ENCODE measurements around the gene CCL20. TPM values are rescaled to one million over a fixed set of nuclear protein-coding genes. Genes with fewer than 3 reads are reported as not detected.
A peak's percentile ranks its signal among the peaks of the same experiment; 100 is the strongest.
"Not testable (repeated sequence)": the region's sequence is repeated elsewhere in the genome, so short reads cannot be mapped to it uniquely, and the experiment has no call there.

CCL20 gene
- total RNA-seq, result 2.1 TPM
- long read RNA-seq, result 0 reads

GRCh38 chr2:227813562-227814353 lies at the start of gene CCL20:
TSS of gene CCL20 (plus strand) at chr2:227813842. CDS start at chr2:227813912, 70 bp downstream.
- no peak for DNase-seq (ENCODE audit: low spot score)

- DNase-seq (ENCODE audit: low spot score), result no peak
Measured at GRCh38 chr2:227765788-227766372, 47.8 kb upstream of the CCL20 start.

- peak; percentile 90 for DNase-seq (ENCODE audit: low spot score)
Measured at GRCh38 chr2:227766373-227766883, 47.2 kb upstream of the CCL20 start.

GRCh38 chr2:227767830-227768229 lies 45.8 kb upstream of the CCL20 start:
- no peak for DNase-seq (ENCODE audit: low spot score)

- no peak for DNase-seq (ENCODE audit: low spot score)
Measured at GRCh38 chr2:227772197-227772661, 41.4 kb upstream of the CCL20 start.

- no peak for DNase-seq (ENCODE audit: low spot score)
Measured at GRCh38 chr2:227772932-227773331, 40.7 kb upstream of the CCL20 start.

- DNase-seq (ENCODE audit: low spot score), result no peak
Measured at GRCh38 chr2:227774011-227774624, 39.5 kb upstream of the CCL20 start.

GRCh38 chr2:227774895-227775842 lies 38.5 kb upstream of the CCL20 start:
- DNase-seq (ENCODE audit: low spot score), result no peak

GRCh38 chr2:227780981-227781615 lies 32.5 kb upstream of the CCL20 start:
- no peak for DNase-seq (ENCODE audit: low spot score)

- no peak for DNase-seq (ENCODE audit: low spot score)
Measured at GRCh38 chr2:227781841-227782240, 31.8 kb upstream of the CCL20 start.

- DNase-seq (ENCODE audit: low spot score), result no peak
Measured at GRCh38 chr2:227782804-227783203, 30.8 kb upstream of the CCL20 start.

GRCh38 chr2:227783404-227784138 lies 30.1 kb upstream of the CCL20 start:
- no peak for DNase-seq (ENCODE audit: low spot score)

- no peak for DNase-seq (ENCODE audit: low spot score)
Measured at GRCh38 chr2:227785293-227785692, 28.3 kb upstream of the CCL20 start.

GRCh38 chr2:227788561-227789018 lies 25.1 kb upstream of the CCL20 start:
- no peak for DNase-seq (ENCODE audit: low spot score)

GRCh38 chr2:227789803-227790202 lies 23.8 kb upstream of the CCL20 start:
- DNase-seq (ENCODE audit: low spot score), result no peak

- DNase-seq (ENCODE audit: low spot score), result no peak
Measured at GRCh38 chr2:227793148-227793712, 20.4 kb upstream of the CCL20 start.

- DNase-seq (ENCODE audit: low spot score), result no peak
Measured at GRCh38 chr2:227796045-227796711, 17.5 kb upstream of the CCL20 start.

- not testable (repeated sequence) for DNase-seq (ENCODE audit: low spot score)
Measured at GRCh38 chr2:227796768-227797167, 16.9 kb upstream of the CCL20 start.

- DNase-seq (ENCODE audit: low spot score), result no peak
Measured at GRCh38 chr2:227799202-227799601, 14.4 kb upstream of the CCL20 start.

All from mesenteric fat pad (tissue), 1 donor.